TTC549 (cell line): ENCODE results near the gene FTO.
"Not testable (repeated sequence)": the region's sequence is repeated elsewhere in the genome, so short reads cannot be mapped to it uniquely, and the experiment has no call there.

Source experiments
- FAIRE-seq: peaks from 2 replicates; lab custom pipeline; 2012; peaks lifted over from hg19 to GRCh38; lab: Jason Lieb, UNC

FTO gene

DNA sequence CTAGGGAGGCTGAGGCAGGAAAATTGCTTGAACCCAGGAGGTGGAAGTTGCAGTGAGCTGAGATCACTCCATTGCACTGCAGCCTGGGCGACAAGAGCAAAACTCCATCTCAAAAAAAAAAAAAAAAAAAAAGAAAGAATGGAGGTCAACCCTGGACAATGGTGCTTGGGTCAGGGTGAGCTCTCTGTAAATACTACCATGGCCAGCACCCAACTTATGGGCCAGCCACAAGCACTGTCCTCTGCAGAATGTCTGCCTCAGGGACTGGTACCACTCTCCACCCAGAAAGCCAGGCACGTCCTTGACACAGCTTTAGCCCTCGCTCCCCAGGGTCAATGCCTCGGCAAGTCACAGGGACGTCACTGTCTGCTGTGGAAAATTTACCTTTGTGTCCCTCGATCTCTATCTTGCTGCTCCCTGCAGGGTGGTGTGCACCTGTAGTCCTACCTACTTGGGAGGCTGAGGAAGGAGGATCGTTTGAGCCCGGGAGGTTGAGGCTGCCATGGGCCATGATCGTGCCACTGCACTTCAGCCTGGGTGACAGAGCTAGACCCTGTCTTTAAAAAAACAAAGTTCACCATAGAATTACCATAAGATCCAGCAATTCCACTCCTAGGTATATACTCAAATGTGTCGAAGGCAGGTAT lies 459.4 kb downstream of the FTO start:
- FAIRE-seq, result no peak

DNA sequence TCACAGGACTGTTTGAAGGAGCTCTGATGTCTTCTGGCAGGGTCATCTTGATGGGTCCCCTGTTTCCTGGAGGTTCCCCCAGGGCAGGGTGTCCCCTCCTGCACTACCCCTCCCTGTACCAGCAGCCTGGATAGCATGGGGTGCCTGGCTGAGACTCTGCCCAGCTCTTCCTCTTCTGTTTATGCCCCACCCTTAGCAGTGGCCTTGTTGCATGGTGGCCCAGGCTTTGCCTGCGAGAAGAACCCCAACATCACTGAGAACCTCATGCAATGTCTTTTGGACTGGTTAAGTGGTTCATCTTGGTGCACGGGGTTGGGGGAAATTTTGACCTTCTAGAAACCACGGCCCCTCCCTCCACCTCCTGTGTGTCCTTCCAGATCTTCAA lies 460.8 kb downstream of the FTO start:
- no peak for FAIRE-seq

DNA sequence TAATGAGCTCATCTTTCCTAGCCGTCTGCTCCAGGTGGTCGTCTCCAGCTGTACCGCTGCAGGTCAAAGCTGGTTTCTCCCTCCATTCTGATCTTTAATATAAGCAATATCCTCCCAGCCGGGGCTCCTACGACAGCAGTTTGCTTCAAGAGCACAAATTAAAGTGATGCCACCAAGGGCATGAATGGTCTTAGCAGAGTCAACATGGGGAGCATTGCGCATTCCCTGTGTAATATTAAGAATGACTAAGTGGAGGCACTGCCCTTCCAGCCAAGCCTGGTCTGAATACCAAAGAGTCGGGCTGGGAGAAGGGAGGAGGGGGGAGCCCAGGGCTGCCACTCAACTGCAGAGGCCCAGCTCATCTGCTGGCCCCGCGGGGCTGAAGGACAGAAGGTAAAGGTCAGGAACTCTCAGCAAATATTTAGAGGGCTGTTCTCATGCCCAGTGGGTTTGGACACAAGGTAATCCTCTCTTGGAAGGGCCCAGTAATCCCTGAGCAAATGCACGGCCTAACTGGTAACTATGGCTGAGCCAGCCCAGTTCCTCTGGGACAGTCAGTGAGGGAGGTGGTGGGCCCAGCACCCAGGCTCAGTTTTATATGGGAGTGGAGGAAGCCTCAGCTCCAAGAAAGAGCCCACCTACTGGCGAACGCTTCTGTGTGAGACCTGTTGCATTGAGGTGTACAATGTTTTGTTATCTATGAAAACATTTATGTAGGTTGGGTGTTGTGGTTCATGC lies 461.4 kb downstream of the FTO start:
- FAIRE-seq, result no peak

DNA sequence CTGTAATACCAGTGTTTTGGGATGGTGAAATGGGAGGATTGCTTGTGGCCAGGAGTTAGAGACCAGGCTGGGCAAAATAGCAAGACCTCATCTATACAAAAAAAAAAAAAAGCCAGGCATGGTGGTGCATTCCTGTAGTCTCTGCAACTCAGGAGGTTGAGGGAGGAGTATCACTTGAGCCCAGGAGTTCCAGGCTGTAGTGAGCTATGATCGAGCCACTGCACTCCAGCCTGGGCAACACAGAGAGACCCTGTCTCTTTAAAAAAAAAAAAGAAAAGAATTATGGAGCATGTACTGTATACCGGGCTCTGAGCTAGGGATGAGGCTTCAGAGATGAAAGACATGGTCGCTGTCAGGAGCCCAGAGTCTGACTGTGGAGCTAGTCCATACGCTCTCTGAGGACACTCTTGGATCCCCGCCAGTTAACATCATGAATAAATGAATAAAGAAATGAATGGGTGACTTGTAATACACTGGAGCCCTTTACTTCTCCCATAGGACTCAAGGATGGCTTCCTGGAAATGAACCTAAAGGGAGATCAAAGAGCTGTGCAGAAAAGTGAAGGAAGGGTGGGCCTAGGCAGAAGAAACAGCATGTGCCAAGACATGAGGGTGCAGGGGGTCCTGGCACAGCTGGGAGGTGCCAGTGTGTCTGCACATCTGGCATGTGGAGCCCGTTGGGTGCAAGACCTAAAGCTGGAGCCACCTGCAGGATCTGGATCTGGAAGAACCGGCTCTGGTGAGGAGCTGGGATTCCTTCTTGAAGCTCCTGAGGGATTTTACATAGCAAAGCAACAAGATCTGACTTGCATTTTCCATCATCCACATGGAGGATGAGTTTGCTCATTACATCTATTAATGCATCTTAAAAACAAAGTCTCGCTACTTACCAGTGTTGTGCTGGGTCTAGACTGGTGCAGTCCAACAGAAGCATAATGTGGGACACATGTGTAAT lies 462.2 kb downstream of the FTO start:
- no peak for FAIRE-seq

DNA sequence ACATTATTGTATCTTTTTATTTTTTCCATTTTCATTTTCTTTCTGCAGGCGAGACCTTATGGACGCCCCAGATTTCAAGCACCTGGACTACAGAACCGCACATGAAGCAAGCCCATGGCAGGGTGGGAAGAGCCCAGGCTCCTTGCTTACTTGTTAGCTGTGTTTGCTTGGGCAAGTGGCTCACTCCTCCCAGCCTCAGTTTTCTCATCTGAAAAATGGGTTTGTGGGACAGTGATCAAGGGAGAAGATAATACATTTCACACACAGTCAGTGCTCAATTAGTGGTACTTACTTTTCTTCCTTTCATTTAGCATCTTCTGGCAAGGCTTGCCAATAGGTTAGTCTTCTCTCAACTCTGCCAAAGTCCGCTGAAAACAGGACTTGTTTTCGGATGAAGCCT lies 465.2 kb downstream of the FTO start:
- no peak for FAIRE-seq

DNA sequence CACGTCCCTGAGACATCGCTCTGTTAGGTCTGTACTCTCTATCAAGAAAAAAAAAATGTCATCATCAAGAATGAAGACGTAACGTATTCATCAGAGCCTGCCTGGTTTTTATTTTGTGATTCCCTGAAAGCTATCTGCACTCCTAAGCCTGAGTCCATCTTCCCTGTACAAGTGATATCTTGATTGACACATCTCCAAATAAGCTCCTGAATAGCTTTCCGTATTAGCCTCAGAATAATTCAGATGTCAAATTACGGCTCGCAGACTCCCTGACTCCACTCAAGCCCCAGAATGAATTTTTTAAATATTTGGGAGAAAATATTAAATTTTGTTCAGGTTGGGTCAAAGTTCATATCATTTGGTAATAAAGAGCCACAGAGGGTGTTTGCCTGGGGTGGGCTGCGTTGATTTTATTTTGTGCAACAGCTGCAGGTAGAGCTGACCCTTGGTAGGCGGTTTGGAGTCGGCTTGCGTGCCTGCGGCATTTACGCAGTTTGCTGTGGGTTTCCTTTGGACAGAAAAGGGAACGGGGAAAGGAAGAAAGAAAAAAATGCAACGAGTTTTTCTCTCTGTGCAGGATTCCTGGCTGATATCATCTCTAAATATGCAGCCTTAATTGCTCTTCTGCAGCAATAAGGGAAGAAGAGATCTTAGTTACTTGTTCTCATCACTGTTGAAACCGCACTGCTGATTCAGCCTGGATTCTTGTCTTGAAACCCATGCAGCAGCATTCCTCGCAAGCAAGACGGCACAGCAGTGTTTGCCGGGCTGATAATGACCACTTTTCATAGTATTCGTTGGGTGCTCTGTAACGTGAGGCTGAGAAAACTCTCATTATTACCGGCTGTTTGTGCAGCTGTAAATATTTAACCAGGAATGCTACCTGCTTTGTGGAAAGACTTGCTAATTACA lies 467.9 kb downstream of the FTO start:
- no peak for FAIRE-seq

DNA sequence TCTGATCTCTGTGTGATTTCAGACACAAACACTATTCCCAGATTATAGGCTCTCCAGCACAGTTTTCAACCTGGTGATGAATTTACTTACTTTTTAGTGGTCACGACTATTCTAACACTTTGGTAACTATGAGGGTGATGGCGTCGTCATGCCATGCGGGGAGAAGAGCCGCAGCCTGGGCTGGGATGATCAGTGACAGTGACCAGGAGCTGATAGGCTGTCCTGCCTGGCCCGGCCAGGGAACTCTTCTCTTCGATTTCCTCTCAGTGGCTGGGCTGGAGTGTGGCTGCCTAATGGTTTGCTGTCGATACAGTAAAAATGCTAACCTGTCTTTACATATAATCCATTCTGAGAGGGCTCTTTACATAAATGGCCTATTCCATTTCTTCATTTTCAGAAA lies 469.5 kb downstream of the FTO start:
- no peak for FAIRE-seq

DNA sequence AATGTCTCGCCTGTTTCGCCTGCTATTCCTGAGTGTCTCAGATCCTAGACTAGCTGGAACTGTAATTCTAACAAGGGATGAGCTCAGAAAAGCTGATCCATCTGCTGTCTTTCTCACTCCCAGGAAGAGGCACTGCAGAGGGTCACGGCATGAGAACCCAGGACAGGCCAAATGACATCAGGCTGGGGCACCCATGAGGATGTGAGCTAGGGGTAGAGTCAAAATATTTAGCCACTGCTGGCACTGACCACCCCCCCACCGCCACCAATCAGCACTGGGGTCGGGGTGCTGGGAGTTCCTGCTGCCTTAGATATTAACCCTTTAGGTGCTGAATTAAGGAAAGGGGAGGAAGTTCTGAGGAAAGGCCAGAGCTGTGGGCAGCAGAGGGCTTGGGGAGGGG lies 470.2 kb downstream of the FTO start:
- no peak for FAIRE-seq

DNA sequence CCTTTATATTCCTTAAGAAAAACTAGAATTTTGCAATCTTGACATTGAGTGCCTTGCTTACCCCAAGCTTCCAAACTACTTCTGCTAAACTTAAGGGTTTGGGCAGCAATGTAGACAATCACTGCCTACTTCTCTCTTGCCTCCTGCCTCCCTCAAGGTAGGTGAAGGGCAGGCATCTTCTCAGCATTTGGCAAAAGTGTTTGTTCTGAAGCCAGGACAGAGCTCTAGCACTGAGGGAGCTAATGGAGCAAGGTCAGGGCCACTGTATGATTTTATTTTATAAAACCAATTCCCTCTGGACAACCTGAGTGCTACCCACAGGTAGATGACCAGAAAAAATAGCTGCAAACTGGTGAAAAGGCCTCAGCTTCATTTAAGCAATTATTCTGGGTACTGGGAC lies 470.8 kb downstream of the FTO start:
- no peak for FAIRE-seq

DNA sequence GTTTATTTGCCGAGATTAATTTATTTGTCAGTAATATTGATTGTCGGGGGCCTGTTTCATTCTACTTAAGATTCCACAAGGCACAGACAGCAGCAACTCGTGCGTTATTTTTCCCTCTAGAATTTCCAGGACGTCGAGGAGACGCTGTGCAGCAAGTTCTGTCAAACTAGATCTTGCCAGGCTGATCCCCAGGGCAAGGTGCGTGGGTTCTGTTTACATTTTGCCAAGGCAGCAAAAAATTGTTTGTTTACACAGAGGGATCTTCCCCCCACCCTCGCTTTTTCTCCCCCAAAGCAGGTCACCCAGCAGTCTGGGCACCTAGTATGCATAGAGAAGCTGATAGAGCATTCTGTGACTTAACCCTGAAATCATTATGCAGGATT lies 471.2 kb downstream of the FTO start:
- no peak for FAIRE-seq

DNA sequence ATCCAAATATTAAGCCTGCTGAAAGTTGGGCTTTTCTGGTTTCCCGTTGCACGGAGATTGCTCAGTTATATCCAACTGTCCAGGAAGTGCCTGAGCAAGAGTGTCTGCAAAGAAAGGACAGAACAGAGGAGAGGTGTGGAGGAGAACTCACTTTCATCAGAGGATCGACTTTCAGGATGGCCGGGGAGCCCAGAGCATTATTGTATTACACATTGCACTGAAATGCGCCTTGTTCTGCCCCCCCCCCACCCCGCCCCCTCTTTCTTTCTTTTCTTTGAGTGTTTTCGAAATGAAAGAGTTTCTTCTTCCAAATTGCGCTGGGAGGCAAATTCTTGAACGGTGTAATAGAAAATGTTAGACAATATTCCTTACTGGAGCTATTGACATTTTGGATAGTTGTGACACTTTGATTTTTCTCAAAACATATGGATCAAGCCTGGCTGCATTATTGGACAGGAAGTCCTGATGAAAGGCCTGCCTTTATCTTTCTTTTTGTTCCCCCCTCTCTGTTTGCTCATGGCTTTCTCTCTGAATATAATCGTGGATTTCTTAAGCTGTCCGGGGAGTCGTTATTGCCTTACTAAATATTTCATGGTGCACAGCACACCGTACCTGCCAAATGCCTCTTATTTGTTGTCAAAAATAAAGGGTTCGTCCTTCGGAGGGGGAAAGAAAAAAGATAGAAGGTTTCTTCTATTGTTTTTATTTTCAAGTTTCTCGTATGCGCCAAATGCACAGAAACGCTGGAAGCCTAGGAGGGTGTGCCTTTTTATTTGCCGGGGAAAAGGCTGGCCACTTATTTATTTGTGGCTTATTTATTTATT lies 471.8 kb downstream of the FTO start:
- no peak for FAIRE-seq

DNA sequence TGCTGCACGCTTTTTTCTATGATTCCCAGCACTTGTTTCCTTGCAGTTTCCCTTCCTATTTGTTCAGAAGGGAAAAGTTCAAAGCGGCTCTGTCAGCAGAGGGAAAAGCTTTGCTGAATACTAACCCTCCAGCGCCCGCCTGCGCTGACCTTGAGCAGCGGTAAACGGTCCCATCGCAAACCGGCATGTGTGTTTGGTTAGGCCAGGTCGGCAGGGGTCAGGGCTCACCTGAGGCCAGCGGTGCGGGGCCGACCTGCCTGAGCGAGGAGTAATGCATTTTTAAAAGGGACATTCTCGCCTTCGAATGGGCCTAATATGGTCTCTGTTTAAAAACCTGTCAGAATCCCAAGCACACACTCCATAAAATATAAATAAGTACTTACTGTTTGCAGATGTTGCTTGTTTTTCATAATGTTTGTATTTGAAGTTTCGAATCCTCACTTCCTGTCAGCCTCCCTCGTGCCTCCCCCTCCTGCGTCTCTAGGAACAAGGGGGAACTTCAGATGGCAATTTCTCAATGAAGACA lies 472.5 kb downstream of the FTO start:
- FAIRE-seq, result no peak

DNA sequence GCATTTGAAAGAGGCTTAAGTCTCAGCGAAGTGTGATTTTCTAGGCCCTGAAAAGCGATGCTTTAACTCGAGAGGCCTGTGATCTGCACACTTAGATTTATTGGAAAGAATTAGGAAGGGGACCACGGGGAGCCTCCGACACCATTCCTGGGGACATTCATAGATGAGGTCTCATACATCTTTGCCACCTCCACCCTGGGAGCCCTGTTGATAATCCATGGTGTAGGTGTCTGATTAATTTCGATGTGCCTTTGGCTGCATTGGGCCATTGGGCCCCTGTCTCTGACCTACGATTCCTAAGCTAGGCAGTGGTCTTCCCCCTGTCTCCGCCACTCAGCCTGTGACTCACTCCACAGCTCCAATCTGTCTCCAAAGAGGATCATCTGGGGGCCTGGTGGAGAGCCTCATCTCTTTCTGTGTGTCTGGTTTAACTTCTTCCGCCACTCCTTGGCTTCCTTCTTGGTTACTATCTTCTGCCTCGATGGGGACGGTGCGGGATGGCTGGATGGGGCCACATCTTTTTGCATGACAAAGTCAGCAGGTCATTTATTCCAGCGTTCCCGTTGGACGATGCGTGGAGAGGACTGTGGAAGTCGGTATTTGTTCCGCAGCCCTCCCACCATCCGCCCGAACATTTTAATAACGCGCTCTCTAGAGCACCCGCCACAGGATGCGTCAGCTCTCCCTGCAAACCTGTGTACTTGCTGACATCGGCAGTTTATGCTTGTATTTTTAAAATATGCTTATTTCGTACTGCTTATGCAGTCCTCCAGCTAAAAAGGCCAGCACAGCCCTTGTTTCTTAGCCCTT lies 473.3 kb downstream of the FTO start:
- no peak for FAIRE-seq

DNA sequence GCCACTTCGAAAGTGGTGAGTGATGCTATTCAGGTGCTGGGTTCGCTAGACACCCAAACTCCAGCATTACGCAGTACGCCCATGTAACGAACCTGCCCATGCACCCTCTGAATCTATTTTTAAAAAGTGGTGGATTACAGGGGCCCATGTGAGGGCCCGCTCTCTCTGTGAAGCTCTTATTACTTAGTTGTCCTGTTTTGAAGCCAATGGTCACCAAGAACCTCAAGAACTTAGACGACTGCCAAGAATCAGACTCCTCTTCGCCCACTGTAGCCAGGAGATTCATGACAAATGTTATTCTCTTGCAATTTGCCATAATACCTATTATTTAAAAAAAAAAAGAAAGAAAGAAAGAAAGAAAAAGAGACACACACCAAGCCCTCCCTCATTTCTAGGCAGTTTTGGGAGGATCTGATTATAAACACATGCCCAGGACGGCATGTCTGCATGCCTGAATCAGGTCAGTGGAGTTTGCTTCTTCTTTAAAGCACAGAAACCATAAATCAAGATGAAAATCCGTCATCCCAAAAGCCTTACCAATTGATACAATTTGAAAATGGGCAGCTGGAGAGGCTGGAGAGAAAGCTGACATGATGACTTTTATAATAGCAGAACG lies 474.0 kb downstream of the FTO start:
- FAIRE-seq, result no peak

DNA sequence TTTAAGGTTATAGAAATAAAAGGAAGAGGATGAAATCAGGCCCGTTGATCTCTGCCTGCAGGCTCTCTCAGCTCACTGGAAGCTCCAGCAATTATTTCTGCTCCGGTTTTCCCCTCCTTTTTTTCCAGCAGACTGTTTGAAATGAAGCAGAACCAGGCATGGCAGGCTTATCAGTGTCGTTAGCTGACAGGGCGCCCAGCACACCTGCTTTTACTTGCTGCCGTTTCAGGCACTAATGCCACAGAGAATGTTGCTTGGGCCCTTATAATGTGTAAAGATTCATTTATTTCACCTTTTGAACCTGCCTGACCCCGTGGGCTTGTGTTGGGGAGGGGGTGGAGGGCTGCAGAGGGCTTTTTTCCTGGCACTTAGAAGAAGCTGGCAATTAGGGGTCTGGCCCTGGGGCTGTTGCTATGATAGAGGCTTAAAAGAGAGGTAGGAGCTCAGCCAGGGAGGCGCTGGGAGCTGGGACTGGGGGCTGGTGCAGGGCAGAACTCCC lies 474.6 kb downstream of the FTO start:
- no peak for FAIRE-seq

DNA sequence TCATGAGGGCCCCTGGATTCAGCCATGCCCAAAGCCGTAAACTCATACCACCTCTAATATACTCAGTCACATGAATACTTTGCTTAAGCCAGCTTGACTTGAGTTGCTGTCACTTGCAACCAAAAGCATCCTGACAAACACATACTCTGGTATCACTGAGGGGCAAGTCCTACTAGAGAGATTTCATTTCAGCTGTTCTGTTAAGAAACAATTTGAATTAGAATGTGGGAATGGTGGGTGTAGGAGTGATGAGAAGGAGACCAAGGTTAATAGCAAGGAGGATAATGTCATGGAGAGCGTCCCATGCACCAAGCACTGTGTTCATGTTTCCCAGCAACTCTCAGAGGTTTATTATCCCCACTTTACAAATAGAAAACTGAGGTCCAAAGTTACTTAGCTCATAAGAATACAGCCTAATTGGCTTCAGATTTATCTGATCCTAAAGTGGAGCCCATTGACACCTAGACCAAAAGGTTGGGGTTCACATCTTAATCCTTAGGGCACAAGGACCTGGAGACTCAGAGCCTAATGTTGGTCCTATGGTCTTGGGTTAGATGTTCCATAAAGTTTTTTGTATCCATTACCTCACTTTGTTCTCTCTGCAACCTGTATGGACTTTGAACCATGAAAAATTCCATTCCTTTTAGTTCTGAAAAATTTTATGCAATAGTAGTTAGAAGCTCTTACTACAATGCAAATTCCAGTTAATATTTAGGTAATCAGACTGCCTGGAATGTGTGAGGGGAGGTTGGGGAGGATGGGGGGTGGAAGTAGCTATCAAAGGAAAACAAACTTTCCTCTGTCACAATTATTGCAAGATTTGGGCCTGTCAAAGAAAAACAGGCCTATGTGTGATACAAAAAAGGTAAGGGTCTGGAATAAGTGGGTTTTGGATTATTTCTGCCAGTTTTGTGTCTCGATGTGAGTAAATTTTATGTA lies 476.7 kb downstream of the FTO start:
- FAIRE-seq, result no peak

DNA sequence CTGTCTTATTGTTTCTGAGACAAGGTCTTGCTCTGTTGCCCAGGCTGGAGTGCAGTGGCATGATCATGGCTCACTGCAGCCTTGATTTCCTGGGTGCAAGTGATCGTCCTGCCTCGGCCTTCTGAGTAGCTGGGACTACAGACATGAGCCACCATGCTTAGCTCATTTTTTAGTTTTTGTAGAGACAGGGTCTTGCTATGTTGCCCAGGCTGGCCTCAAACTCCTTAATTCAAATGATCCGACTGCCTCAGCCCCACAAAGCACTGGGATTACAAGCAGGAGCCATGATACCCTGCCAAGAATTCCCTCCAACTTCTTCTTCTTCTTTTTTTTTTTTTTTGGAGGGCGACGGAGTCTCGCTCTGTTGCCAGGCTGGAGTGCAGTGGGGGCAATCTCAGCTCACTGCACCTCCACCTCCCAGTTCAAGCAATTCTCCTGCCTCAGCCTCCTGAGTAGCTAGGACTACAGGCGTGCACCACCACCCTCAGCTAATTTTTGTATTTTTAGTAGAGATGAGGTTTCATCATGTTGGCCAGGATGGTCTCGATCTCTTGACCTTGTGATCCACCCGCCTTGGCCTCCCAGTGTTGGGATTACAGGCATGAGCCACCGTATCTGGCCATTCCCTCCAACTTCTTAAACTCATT lies 477.9 kb downstream of the FTO start:
- FAIRE-seq, result not testable (repeated sequence)

DNA sequence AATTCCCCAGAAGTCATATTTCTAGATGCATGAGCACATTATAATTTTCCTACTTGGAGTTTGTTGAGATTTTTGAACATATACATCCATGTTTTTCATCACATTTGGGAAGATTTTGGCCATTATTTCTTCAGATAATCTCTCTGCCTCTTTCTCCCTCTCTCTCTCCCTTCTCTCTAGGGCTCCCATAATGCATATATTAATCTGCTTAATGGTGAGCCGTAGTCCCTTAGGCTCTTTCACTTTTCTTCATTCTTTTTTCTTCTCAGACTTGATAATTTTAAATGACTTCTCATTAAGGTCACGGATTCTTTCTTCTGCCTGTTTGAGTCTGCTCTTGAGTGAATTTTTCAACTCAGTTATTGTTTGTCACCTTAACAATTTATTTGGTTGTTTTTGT lies 481.1 kb downstream of the FTO start:
- FAIRE-seq, result no peak
